HG02870 (cell line): ENCODE data around the gene CELF4.

Experiments
- ATAC-seq: cut with Tn5 transposase; IDR thresholded peaks from one replicate; pipeline ENCODE4 v1.9.1; 2021; ENCODE audit warnings: mild to moderate bottlenecking, moderate library complexity; ENCODE audit not compliant: unreplicated experiment

CELF4 gene

GRCh38 chr18:37548679-37549289 is 16.8 kb downstream of the CELF4 start:
- ATAC-seq = no peak

GRCh38 chr18:37547196-37547827 is 18.3 kb downstream of the CELF4 start:
- no peak for ATAC-seq

- no peak for ATAC-seq
These were observed 18.9 kb downstream of the CELF4 start for GRCh38 chr18:37546651-37547050.

GRCh38 chr18:37546272-37546537 is 19.4 kb downstream of the CELF4 start:
- ATAC-seq = no peak

- no peak for ATAC-seq
These were observed 19.9 kb downstream of the CELF4 start for GRCh38 chr18:37545461-37546271.

- ATAC-seq = no peak
These were observed 20.9 kb downstream of the CELF4 start for GRCh38 chr18:37544713-37545112.

- ATAC-seq = no peak
These were observed 21.4 kb downstream of the CELF4 start for GRCh38 chr18:37544217-37544616.

GRCh38 chr18:37543321-37543720 is 22.3 kb downstream of the CELF4 start:
- no peak for ATAC-seq

GRCh38 chr18:37541517-37541916 is 24.1 kb downstream of the CELF4 start:
- no peak for ATAC-seq

- ATAC-seq = no peak
These were observed 25.0 kb downstream of the CELF4 start for GRCh38 chr18:37540424-37541138.

- no peak for ATAC-seq
These were observed 26.4 kb downstream of the CELF4 start for GRCh38 chr18:37539236-37539635.

- no peak for ATAC-seq
These were observed 26.9 kb downstream of the CELF4 start for GRCh38 chr18:37538526-37539205.

- ATAC-seq = peak; percentile 66
These were observed 27.6 kb downstream of the CELF4 start for GRCh38 chr18:37537868-37538525.

GRCh38 chr18:37536656-37537055 is 28.9 kb downstream of the CELF4 start:
- ATAC-seq = no peak

- ATAC-seq = no peak
These were observed 29.6 kb downstream of the CELF4 start for GRCh38 chr18:37535968-37536367.

GRCh38 chr18:37534627-37535026 is 31.0 kb downstream of the CELF4 start:
- no peak for ATAC-seq

GRCh38 chr18:37533647-37534584 is 31.7 kb downstream of the CELF4 start:
- ATAC-seq = no peak

- ATAC-seq = no peak
These were observed 32.7 kb downstream of the CELF4 start for GRCh38 chr18:37532917-37533316.

- peak; percentile 59 for ATAC-seq
These were observed 35.7 kb downstream of the CELF4 start for GRCh38 chr18:37529863-37530262.
